DLD1 (cell line): ENCODE measurements around the gene DOP1A.
"Not testable (repeated sequence)": the region's sequence is repeated elsewhere in the genome, so short reads cannot be mapped to it uniquely, and the experiment has no call there.

ENCODE experiments used
- in situ Hi-C: cut with HindIII; loops from 2 replicates; pipeline ENCODE4 v1.10.0; 2017; ENCODE audit warnings: low sequenced_read_pairs

The DOP1A gene

GRCh38 chr6:83152913-83153312 is 85.4 kb downstream of the DOP1A start:
- in situ Hi-C loops: no loop called here

- in situ Hi-C loops: no loop called here
These were observed 86.5 kb downstream of the DOP1A start for GRCh38 chr6:83153883-83154521.

GRCh38 chr6:83155794-83156193 is 88.3 kb downstream of the DOP1A start:
- in situ Hi-C loops: no loop called here

GRCh38 chr6:83160167-83160566 is 92.7 kb downstream of the DOP1A start:
- in situ Hi-C loops: no loop called here

GRCh38 chr6:83167726-83168278 is 100.3 kb downstream of the DOP1A start:
- in situ Hi-C loops: no loop called here

- in situ Hi-C loops: no loop called here
These were observed 101.1 kb downstream of the DOP1A start for GRCh38 chr6:83168556-83168955.

- in situ Hi-C loops: no loop called here
These were observed 101.6 kb downstream of the DOP1A start for GRCh38 chr6:83169106-83169505.

GRCh38 chr6:83169511-83169910 is 102.0 kb downstream of the DOP1A start:
- in situ Hi-C loops: no loop called here

GRCh38 chr6:83176246-83176645 is 108.8 kb downstream of the DOP1A start:
- in situ Hi-C loops: no loop called here

GRCh38 chr6:83180426-83180950 is 113.0 kb downstream of the DOP1A start:
- in situ Hi-C loops: no loop called here

- in situ Hi-C loops: no loop called here
These were observed 114.6 kb downstream of the DOP1A start for GRCh38 chr6:83182114-83182513.

- in situ Hi-C loops: no loop called here
These were observed 115.8 kb downstream of the DOP1A start for GRCh38 chr6:83183082-83183828.

- in situ Hi-C loops: no loop called here
These were observed 117.6 kb downstream of the DOP1A start for GRCh38 chr6:83185096-83185495.

- in situ Hi-C loops: no loop called here
These were observed 121.0 kb downstream of the DOP1A start for GRCh38 chr6:83188501-83188900.

- in situ Hi-C loops: no loop called here
These were observed 123.2 kb downstream of the DOP1A start for GRCh38 chr6:83190626-83191025.

GRCh38 chr6:83191974-83192373 is 124.5 kb downstream of the DOP1A start:
- in situ Hi-C loops: not testable (repeated sequence)

GRCh38 chr6:83192456-83192855 is 125.0 kb downstream of the DOP1A start:
- in situ Hi-C loops: no loop called here

- in situ Hi-C loops: no loop called here
These were observed 125.6 kb downstream of the DOP1A start, which contains the start of the genes PGM3 and RWDD2A for GRCh38 chr6:83192871-83193746. PGM3 (minus strand) TSS chr6:83193265; CDS start chr6:83191012, 2,253 bp downstream. RWDD2A (plus strand) TSS chr6:83193357; CDS start chr6:83194452, 1,095 bp downstream.

GRCh38 chr6:83193747-83194566 is 126.5 kb downstream of the DOP1A start:
- in situ Hi-C loops: no loop called here
